Measurements from ENCODE around the gene EYA2.

The EYA2 gene

DNA sequence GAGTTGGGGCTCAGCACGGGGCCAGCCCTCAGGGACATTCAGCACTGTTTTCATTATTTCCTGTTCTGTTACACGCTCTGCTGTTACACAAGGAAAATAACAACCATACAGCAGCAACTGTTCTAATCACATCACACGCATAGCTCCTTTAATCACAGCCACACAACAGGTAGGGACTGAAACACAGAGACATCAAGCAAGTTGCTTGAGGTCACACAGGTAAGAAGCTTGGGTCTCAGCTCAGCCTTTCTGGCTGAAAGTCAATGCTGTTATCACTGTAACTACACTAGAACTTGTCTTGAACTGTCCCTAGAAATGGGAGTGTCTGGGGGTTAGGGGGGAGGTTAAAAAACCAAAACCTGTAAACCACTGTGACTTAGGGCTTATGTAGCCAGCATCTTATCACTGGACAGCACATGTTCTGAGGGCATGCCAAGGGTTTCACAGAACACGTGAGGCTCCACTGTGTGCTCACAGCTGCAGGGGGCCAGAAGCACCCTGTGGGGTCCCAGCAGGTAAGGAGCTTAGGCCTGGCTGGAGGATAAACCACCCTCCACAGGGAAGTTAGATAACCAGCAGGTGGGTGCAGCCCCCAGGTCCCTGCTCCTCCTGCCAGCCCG is 146.0 kb downstream of the EYA2 start:
- no peak overlapping the region for H3K9ac ChIP-seq
- peak overlapping the region; percentile 38 for H3K4me2 ChIP-seq
- TF ChIP-seq Cebpa-rat (IDR thresholded peaks at IDR 0.05), result no peak
- H3K27me3 ChIP-seq, result no peaks in the 10 kb centered on the region
- H3K4me3 ChIP-seq, result no peak overlapping the region
- H4K20me1 ChIP-seq, result no peaks in the 10 kb centered on the region
- peaks cover 17% of the 10 kb centered on the region for H3K4me1 ChIP-seq
- no peaks in the 10 kb centered on the region for H3K36me3 ChIP-seq
- H3K9me3 ChIP-seq, result 0 out of 2 replicates have a peak, but pooled peaks cover 4% of the 10 kb centered on the region
- H3K27ac ChIP-seq, result no peak overlapping the region; the same call in 1 of the 2 replicates

DNA sequence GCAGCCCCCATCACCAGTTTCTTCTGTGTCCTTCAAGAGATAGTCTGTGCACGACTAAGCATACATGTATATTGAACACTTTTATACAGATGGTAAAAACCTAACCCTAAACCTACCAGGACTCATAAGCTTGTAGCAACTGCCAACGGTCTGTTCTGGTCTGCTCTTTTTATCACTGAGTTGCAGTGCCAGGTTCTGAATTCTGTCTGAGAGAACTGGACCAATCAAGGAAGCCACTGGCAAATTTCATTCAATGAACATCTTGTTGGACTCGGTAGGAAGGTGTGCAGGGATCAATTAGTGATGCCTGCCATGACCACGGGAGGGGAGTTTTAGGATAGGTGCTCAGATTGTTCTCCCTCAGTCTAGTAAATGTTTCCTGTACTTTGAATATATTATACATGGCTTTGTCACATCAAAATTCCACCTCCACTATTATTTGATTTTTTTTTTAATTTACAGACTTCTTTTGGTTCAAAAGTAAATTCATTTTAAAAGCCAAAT is 146.8 kb downstream of the EYA2 start:
- H3K27ac ChIP-seq, result no peak overlapping the region
- H4K20me1 ChIP-seq, result no peaks in the 10 kb centered on the region
- 0 out of 2 replicates have a peak, but pooled peaks cover 4% of the 10 kb centered on the region for H3K9me3 ChIP-seq
- H3K4me1 ChIP-seq, result peaks cover 17% of the 10 kb centered on the region
- no peak overlapping the region for H3K9ac ChIP-seq
- H3K4me2 ChIP-seq, result no peak overlapping the region
- H3K27me3 ChIP-seq, result no peaks in the 10 kb centered on the region
- H3K4me3 ChIP-seq, result no peak overlapping the region
- no peak for TF ChIP-seq Cebpa-rat (IDR thresholded peaks at IDR 0.05)
- H3K36me3 ChIP-seq, result no peaks in the 10 kb centered on the region

DNA sequence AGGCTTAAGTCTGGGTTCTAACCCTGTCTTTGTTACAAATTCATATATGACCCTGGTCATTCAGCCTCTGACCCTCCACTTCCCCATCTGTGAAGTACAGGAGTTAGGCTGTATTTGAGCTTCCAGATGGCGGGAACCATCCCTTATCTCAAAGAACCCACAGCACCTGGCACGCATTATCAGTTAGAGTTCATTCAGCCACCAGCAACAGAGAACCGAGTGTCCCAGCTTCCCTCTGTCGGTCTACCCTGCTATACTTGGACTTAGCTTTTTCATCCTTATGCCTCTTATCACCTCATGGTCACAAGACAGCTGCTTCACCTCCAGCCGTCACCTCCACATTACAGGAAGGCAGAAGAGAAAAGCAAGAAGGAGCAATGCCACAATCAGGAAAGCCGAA is 147.8 kb downstream of the EYA2 start:
- Histone ChIP-seq H4K20me1 (no peaks in the 10 kb centered on the region), H3K36me3 (no peaks in the 10 kb centered on the region)

DNA sequence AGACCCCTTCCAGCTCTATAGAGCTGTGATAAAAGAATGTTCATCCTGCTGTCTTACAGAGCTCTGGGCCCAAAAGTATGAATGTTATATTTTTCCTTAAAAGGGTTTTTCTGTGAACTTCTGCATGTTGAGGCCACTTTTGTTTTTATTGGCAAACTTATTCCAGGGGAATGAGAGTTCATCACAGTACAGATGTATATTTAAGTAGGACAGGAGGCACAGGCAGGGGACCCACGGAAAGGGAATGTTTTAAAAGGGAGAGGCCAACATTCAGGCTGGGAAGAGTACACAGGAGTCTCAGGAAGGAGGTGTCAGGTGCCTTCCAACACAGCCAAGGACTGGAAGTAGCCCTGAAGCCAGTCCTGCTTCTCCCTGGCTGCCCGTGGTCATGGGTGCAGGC is 148.4 kb downstream of the EYA2 start:
- no peaks in the 10 kb centered on the region for H3K9me3 ChIP-seq
- H3K27ac ChIP-seq, result no peak overlapping the region
- no peaks in the 10 kb centered on the region for H4K20me1 ChIP-seq
- no peak overlapping the region for H3K4me3 ChIP-seq
- H3K4me2 ChIP-seq, result no peak overlapping the region
- peaks cover 17% of the 10 kb centered on the region for H3K4me1 ChIP-seq
- H3K9ac ChIP-seq, result no peak overlapping the region
- TF ChIP-seq Cebpa-rat (IDR thresholded peaks at IDR 0.05), result no peak
- no peaks in the 10 kb centered on the region for H3K36me3 ChIP-seq
- H3K27me3 ChIP-seq, result no peaks in the 10 kb centered on the region

More for the DNA sequence above, 147.8 kb downstream of the EYA2 start:
- Histone ChIP-seq H3K4me1 (peaks cover 17% of the 10 kb centered on the region), H3K27me3 (no peaks in the 10 kb centered on the region), H3K9me3 (0 out of 2 replicates have a peak, but pooled peaks cover 3% of the 10 kb centered on the region), H3K27ac (no peak overlapping the region), H3K4me2 (no peak overlapping the region), H3K4me3 (no peak overlapping the region), H3K9ac (no peak overlapping the region)
- TF ChIP-seq Cebpa-rat (IDR thresholded peaks at IDR 0.05), result no peak

DNA sequence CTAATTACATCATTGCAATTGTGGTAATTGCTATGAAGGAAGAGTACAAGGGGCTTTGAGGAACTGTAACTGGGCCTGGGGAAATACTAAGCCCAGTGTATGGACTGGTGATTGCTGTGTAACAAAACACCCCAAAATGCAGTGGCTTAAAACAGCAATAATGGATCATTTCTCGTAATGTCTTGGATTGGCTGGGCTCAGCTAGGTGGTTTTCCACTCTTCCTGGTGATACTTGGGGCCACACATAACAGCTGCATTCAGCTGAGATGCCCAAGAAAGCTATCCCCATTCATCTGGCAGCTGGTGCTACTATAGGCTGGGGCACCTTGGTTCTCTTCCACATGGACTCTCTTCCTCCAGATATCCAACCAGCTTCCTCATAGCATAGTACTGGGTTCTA is 150.3 kb downstream of the EYA2 start:
- H4K20me1 ChIP-seq, result no peaks in the 10 kb centered on the region
- H3K4me3 ChIP-seq, result no peak overlapping the region
- H3K4me1 ChIP-seq, result peaks cover 11% of the 10 kb centered on the region
- no peak for TF ChIP-seq Cebpa-rat (IDR thresholded peaks at IDR 0.05)
- no peak overlapping the region for H3K4me2 ChIP-seq
- no peaks in the 10 kb centered on the region for H3K36me3 ChIP-seq
- no peak overlapping the region for H3K27ac ChIP-seq
- H3K9ac ChIP-seq, result no peak overlapping the region
- no peaks in the 10 kb centered on the region for H3K27me3 ChIP-seq
- no peaks in the 10 kb centered on the region for H3K9me3 ChIP-seq

DNA sequence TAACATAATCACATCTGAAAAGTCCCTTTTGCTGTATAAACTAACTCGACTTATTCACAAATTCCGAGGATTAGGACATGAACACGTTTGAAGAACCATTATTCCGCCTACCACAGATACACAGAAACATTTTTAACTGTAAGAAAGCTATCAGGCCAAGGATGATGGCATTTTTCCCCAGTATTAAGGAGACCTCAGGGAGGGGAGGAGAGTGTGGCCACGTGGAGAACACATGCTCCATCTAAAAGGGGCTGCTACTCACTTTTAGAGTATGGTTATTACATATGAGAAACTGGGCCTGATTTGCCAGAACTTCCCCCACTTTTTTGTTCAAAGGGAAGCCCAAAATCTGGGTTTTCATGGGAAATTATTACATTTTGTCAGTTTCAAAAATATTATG is 153.4 kb downstream of the EYA2 start:
- Histone ChIP-seq H3K36me3 (no peaks in the 10 kb centered on the region), H3K27me3 (no peaks in the 10 kb centered on the region), H3K4me2 (no peak overlapping the region), H3K9me3 (no peaks in the 10 kb centered on the region), H4K20me1 (no peaks in the 10 kb centered on the region), H3K9ac (no peak overlapping the region), H3K4me3 (no peak overlapping the region), H3K27ac (no peak overlapping the region), H3K4me1 (peaks cover 8% of the 10 kb centered on the region)
- no peak for TF ChIP-seq Cebpa-rat (IDR thresholded peaks at IDR 0.05)

DNA sequence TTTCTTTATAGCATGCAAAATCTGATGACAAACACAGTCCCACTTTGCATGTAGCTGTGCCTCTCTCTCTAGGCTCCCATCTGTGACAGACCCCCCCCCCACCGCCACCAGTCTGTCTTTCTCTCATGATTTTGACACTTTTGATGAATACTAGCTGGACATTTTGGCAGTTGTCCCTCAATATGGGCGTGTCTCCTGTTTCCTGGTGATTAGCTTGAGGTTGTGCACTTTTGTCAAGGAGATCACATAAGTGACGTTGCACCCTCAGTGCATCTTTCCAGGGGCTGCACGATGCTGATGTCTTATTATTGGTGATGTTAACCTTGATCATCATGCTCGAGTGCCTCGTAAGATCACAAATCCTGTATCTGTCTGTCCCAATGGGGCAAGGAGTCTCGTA is 155.1 kb downstream of the EYA2 start:
- TF ChIP-seq Cebpa-rat (IDR thresholded peaks at IDR 0.05), result no peak
- Histone ChIP-seq H3K4me1 (peaks cover 8% of the 10 kb centered on the region), H3K27me3 (no peaks in the 10 kb centered on the region), H3K27ac (no peak overlapping the region), H4K20me1 (no peaks in the 10 kb centered on the region), H3K4me3 (no peak overlapping the region), H3K4me2 (no peak overlapping the region), H3K9me3 (no peaks in the 10 kb centered on the region), H3K9ac (no peak overlapping the region), H3K36me3 (no peaks in the 10 kb centered on the region)

DNA sequence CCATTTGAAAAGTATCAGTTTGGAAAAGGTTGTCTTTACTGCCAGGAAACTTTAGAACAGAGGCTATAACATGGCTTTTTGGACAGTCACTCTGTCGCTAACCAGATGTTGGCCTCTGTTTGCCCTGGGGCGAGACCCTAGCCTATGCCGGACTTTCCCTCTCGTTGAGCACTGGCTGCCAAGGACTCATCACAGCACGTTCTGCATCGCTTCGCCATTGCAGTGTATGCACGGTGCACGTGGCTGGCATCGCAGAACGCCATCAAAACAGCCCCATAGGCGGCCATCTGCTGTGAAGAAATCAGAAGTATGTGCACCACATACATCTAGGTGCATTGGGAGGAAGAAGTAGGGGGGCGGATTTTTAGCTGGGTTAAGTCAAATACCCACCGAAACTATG is 156.4 kb downstream of the EYA2 start:
- no peak overlapping the region for H3K4me2 ChIP-seq
- H4K20me1 ChIP-seq, result no peaks in the 10 kb centered on the region
- no peaks in the 10 kb centered on the region for H3K27me3 ChIP-seq
- no peak overlapping the region for H3K27ac ChIP-seq
- TF ChIP-seq Cebpa-rat (IDR thresholded peaks at IDR 0.05), result no peak
- H3K36me3 ChIP-seq, result no peaks in the 10 kb centered on the region
- no peak overlapping the region for H3K4me3 ChIP-seq
- no peaks in the 10 kb centered on the region for H3K9me3 ChIP-seq
- peaks cover 8% of the 10 kb centered on the region for H3K4me1 ChIP-seq
- no peak overlapping the region for H3K9ac ChIP-seq

DNA sequence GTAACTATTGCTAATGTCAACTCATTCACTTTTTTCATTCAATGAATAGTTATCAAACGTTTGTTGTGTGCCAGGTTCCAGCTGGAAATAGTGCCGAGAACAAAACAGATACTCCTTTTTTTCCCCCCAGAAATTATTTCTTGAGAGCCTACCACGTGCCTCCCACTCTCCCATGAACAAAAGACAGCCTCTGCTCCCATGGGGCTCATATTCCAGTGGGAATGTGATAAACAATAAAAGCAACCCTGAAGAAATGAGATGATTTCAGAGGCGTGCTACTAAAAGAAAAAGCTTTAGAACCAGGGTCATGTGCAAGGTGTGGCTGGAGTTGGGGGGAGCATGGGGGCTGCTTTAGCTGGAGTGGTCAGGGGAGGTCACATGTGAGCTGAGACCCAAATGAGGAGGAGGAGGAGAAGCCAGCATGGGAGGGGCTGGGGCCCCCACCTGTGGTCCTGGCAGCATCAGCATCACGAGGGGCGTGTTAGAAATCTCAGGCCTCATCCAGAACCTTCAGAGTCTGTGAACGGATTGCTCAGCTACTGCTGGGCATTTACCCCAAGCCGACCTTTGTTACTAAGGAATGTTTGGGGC is 157.4 kb downstream of the EYA2 start:
- H3K27me3 ChIP-seq, result no peaks in the 10 kb centered on the region
- H3K36me3 ChIP-seq, result no peaks in the 10 kb centered on the region
- H3K27ac ChIP-seq, result no peak overlapping the region
- no peak overlapping the region for H3K4me2 ChIP-seq
- H3K9ac ChIP-seq, result no peak overlapping the region
- no peak overlapping the region for H3K4me3 ChIP-seq
- peaks cover 8% of the 10 kb centered on the region for H3K4me1 ChIP-seq
- TF ChIP-seq Cebpa-rat (IDR thresholded peaks at IDR 0.05), result no peak
- H4K20me1 ChIP-seq, result no peaks in the 10 kb centered on the region
- H3K9me3 ChIP-seq, result no peaks in the 10 kb centered on the region

DNA sequence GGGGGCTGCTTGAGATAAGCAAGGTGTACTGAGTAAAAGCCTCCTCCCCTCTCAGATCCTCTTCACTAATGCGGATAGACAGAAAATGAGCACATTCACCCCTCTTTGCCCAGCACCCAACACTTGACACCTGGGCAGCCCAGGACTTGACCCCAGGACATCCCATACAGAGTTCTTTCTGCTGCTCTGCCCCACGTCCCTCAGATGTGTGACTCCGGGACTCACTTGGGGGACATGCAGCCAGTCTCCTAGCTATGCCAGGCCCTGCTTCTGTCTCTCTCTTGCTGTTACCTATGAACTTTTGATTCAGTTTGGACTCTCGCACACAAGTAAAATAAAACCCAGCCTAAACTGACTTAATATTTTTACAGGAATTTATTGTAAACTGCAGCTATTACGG is 159.9 kb downstream of the EYA2 start:
- Histone ChIP-seq H3K27ac (no peak overlapping the region), H3K9me3 (no peaks in the 10 kb centered on the region), H4K20me1 (no peaks in the 10 kb centered on the region), H3K4me2 (no peak overlapping the region), H3K27me3 (no peaks in the 10 kb centered on the region), H3K4me3 (no peak overlapping the region), H3K9ac (no peak overlapping the region), H3K4me1 (peaks cover 8% of the 10 kb centered on the region), H3K36me3 (no peaks in the 10 kb centered on the region)
- TF ChIP-seq Cebpa-rat (IDR thresholded peaks at IDR 0.05), result no peak
